GM18498 (cell line): ENCODE measurements around the gene SRMS.

Experiments used
- ATAC-seq: cut with Tn5 transposase; IDR thresholded peaks from one replicate; pipeline ENCODE4 v1.9.1; 2021; ENCODE audit warnings: mild to moderate bottlenecking, moderate library complexity; ENCODE audit not compliant: unreplicated experiment

SRMS gene

DNA sequence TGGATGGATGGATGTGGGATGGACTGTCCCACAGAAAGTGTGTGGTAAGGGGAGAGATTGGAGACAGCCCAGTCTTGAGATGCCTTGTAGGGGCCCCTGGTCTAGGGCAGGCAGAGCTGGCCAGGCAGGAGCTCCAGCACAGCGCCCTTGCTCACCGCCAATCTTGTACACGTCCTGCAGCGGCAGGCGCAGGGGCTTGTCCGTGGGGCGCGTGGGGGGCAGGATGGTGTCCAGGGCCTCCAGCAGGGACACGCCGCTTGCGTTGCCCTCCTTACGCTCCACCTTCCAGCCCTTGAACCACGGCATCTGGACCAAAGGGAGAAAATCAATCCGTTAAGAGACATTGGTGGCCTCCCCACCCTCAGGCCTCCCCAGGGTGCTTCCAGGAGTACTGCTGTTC, 54.6 kb downstream of the SRMS start:
- no peak for ATAC-seq

DNA sequence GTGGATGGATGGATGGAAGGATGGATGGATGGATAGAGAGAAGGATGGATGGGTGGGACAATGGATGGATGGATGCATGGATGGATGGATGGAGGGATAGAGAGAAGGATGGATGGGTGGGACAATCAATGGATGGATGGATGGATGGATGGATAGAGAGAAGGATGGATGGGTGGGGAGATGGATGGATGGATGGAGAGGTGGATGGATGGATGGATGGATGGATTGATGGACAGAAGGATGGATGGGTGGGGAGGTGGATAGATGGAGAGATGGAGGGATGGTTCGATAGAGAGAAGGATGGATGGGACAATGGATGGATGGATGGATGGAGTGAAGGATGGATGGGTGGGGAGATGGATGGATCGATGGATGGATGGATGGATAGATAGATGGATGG, 55.0 kb downstream of the SRMS start:
- no peak for ATAC-seq

DNA sequence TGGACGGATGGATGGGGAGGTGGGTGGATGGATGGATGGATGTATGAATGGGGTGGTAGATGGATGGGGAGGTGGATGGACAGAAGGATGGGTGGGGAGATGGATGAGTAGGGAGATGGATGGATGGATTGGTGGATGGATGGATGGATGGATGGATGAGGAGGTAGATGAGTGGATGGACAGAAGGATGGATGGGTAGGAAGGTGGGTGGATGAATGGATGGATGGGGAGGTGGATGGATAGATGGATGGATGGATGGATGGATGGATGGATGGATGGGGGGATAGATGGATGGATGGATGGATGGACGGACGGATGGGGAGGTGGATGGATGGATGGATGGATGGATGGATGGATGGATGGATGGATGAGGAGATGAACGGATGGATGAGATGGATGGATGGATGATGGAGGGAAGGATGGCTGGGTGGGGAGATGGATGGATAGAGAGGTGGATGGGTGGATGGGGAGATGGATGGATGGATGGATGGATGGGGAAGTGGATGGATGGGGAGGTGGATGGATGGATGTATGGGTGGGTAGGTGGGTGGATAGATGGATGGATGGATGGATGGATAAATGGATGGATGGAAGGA, 55.8 kb downstream of the SRMS start:
- no peak for ATAC-seq

DNA sequence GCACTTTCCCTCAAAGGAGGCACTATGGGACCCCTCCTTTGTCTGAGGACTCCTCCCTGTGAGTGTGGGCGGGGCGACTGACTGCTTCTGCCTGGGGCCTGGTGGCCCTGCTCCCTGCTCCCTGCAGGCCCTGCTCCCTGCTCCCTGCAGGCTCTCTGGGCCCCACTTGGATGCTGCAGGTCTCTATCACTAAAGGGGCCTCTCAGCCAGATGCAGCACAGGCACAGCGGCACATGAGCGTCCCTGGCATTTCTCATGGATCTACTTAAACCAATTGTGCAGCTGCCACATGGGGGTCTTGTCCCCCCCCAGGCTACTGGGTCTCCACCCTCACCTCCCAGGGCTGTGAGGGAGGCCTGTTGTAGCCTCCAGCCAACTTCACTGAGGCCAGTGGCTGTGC, 56.5 kb downstream of the SRMS start:
- ATAC-seq, result no peak
